Activated CD8-positive, alpha-beta T cell treated with anti-CD3 and anti-CD28 coated beads for 36 hours (primary cell): ENCODE data around the gene YWHAB. TPM values are rescaled to one million over a fixed set of nuclear protein-coding genes. Genes with fewer than 3 reads are reported as not detected.

Source experiments
- ATAC-seq: fragments of 200-7000 bp; cut with Tn5 transposase; one replicate; pipeline ENCODE4 v1.10.0; 2021; ENCODE audit warnings: mild to moderate bottlenecking, moderate library complexity
- CTCF ChIA-PET: fragments of 350-600 bp; sonication (Branson Sonifier 250); formaldehyde crosslinking; loops from one replicate; lab custom pipeline; 2021; ENCODE audit warnings: antibody characterized with exemption; lab: Charles Lee
- POLR2A ChIA-PET: fragments of 350-600 bp; sonication (Branson Sonifier 250); formaldehyde crosslinking; loops from one replicate; lab custom pipeline; 2021; ENCODE audit warnings: antibody characterized with exemption; lab: Charles Lee
- DNase-seq: peaks from one replicate; pipeline ENCODE4 v3.0.0-alpha.2; 2020
- H3K27ac Mint-ChIP-seq: one replicate; pipeline ENCODE4 v1.8.0; 2021; ENCODE audit warnings: mild to moderate bottlenecking, mixed read lengths
- H3K27me3 Mint-ChIP-seq: one replicate; pipeline ENCODE4 v1.8.0; 2021; ENCODE audit warnings: mixed read lengths
- H3K36me3 Mint-ChIP-seq: one replicate; pipeline ENCODE4 v1.8.0; 2021; ENCODE audit warnings: low read depth, mixed read lengths
- H3K4me1 Mint-ChIP-seq: one replicate; pipeline ENCODE4 v1.8.0; 2021; ENCODE audit warnings: low read depth, mixed read lengths
- H3K4me3 Mint-ChIP-seq: one replicate; pipeline ENCODE4 v1.8.0; 2021; ENCODE audit warnings: mild to moderate bottlenecking, moderate library complexity, mixed read lengths
- H3K9me3 Mint-ChIP-seq: one replicate; pipeline ENCODE4 v1.8.0; 2021; ENCODE audit warnings: mixed read lengths
- intact Hi-C: fragments of 100-400 bp; cut with micrococcal nuclease; formaldehyde crosslinking; loops from one replicate; pipeline ENCODE4 v1.10.0; 2022
- total RNA-seq, 2 experiments: library from RNA; stranded (reverse); gene quantifications; one replicate each; pipeline ENCODE4 v1.2.3, GENCODE V29; 2021
- TF ChIP-seq, protein P1 (sequence below): fragments of 200-600 bp; IDR thresholded peaks from one replicate; pipeline ENCODE4 v1.8.0; 2022; ENCODE audit warnings: antibody characterized with exemption, mild to moderate bottlenecking

Gene YWHAB
- total RNA-seq, 2 experiments from 2014 or later = 220 to 226 TPM

DNA sequence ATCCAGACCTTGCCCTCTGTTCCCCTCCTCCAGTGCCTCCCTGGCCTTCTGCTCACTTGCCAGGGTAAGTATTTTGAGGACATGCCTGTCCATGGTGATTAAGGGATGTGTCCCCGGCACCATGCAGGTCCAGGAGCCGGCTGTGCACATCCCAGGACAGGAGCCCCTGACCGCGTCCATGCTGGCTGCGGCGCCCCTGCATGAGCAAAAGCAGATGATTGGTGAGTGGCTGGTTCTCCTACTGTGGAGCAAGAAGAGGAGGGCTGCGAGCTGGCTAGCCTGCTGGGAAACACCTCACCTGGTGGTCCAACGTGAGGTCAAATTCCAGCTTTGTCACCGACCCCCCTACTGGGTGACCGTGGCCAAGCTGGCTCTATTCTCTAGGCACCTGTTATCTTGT, 51.0 kb downstream of the YWHAB start:
- Mint-ChIP-seq H3K27ac (no peak overlapping the region), H3K36me3 (peaks cover 45% of the 10 kb centered on the region), H3K4me3 (no peak overlapping the region), H3K9me3 (no peaks in the 10 kb centered on the region), H3K4me1 (no peaks in the 10 kb centered on the region), H3K27me3 (no peaks in the 10 kb centered on the region)
- DNase-seq (no peak), ATAC-seq (no peak)
- TF ChIP-seq, protein P1, sequence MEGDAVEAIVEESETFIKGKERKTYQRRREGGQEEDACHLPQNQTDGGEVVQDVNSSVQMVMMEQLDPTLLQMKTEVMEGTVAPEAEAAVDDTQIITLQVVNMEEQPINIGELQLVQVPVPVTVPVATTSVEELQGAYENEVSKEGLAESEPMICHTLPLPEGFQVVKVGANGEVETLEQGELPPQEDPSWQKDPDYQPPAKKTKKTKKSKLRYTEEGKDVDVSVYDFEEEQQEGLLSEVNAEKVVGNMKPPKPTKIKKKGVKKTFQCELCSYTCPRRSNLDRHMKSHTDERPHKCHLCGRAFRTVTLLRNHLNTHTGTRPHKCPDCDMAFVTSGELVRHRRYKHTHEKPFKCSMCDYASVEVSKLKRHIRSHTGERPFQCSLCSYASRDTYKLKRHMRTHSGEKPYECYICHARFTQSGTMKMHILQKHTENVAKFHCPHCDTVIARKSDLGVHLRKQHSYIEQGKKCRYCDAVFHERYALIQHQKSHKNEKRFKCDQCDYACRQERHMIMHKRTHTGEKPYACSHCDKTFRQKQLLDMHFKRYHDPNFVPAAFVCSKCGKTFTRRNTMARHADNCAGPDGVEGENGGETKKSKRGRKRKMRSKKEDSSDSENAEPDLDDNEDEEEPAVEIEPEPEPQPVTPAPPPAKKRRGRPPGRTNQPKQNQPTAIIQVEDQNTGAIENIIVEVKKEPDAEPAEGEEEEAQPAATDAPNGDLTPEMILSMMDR = no peak
- intact Hi-C loops = no loop called here
- POLR2A ChIA-PET = interaction anchor here (1.0 to 1.1 kb wide), 2 partner anchors 12 to 15 kb away, joined by 3 read pairs; no protein-coding TSS in a partner anchor
- CTCF ChIA-PET = interaction anchor here (1.4 kb wide), 1 partner anchor 13 kb away, joined by 3 read pairs; no protein-coding TSS in a partner anchor

DNA sequence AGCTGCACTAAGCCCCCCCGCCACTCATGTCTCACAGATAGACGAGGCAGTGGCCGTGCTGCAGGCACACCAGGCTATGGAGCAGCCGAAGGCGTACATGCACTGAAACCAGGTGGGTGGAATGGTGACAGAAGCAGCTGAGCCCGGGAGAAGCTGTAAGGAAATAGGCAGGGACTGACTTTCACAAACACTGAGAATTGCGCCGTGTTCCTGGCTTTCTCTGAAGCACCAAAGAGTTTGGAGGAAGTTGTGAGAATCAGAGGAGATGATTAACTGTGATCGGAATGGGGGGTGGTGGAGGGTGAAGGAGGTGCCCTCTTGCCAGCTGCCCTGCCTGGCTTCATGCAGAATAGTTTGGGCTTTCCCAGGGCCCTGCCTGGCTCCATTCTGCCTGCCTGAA, 53.1 kb downstream of the YWHAB start:
- Mint-ChIP-seq H3K4me3 (no peak overlapping the region), H3K27ac (no peak overlapping the region), H3K27me3 (no peaks in the 10 kb centered on the region), H3K36me3 (peaks cover 49% of the 10 kb centered on the region), H3K9me3 (no peaks in the 10 kb centered on the region), H3K4me1 (no peaks in the 10 kb centered on the region)
- intact Hi-C loops = no loop called here
- DNase-seq (no peak), ATAC-seq (no peak)
- TF ChIP-seq, protein P1 = no peak
- ChIA-PET CTCF (interaction anchor here (0.6 to 1.1 kb wide), 2 partner anchors 9 to 158 kb away, joined by 3 to 4 read pairs; no protein-coding TSS in a partner anchor), POLR2A (no interaction called here)

DNA sequence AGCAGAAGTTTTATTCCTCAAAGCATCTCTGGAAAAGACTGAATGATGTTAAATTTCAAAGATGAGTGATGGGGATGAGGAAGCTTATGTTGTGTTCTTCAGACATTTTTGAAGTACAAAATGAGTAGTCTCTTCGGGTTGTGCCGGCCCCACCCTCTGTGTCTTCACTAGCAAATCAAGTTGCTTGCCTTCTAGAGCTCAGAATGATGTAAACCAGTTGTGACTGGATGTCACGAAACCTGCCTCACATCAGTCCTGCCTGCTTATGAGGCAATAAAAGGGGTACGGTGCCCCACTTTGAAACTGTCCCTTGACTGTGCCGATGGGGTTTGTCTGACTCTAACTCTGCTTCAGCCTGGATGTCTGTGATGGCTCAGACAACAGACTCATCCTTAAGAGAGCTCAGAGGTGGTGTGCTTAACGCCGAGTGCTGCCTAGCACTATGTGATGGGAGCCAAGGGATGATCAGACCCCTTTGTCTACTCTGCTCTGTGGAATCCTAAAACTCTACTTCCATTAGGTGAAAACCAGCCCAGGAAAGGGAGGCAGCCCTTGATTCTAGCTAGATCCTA, 55.7 kb downstream of the YWHAB start:
- intact Hi-C loops = no loop called here
- Mint-ChIP-seq H3K27me3 (no peaks in the 10 kb centered on the region), H3K4me1 (peaks cover 2% of the 10 kb centered on the region), H3K27ac (peak overlapping the region; percentile 47), H3K4me3 (no peak overlapping the region), H3K9me3 (no peaks in the 10 kb centered on the region), H3K36me3 (peaks cover 58% of the 10 kb centered on the region)
- ATAC-seq (peak; percentile 37), DNase-seq (no peak)
- ChIA-PET POLR2A (interaction anchor here (0.7 to 3.5 kb wide), 8 partner anchors 8 to 142 kb away, joined by 3 to 30 read pairs (median 6); partner anchors contain the start of genes PABPC1L and TOMM34), CTCF (interaction anchor here (1.6 to 1.9 kb wide), 3 partner anchors 11 to 496 kb away, joined by 3 to 9 read pairs (median 4); no protein-coding TSS in a partner anchor)
- TF ChIP-seq, protein P1 = no peak

DNA sequence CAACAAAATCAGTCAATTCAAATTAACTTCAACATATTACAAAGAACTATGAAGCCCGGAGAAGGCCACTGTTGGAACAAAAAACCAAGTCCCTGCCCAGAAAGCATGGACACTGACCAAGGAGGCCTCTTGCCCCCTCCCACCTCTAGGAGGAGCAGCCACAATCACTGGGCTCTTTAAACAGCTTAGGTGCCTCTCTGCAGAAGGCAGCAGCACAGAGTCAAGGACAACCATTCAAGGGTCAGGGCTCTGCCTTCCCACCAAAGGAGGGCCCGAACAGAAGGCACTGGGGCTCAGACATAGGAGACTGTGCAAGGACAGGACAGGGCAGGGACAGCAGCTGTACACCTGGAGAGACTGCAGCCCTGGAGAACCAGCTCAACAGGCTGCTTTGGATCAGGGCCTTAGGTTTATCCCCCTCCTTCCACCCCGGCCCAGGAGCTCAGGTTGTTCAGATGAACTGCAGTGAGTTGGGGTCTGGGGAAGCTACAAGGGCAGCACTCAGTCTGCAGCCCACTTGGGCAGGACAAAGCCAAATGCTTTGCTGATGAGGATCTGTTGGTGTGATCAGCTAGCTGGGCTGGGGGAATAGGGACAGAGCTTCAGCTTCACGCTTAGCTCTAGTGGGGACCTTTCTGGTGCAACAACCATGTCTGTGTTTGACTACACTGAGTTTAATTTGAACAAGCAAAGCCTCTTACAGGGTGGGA, 56.9 kb downstream of the YWHAB start:
- no peaks in the 10 kb centered on the region for H3K27me3 Mint-ChIP-seq
- peaks cover 2% of the 10 kb centered on the region for H3K4me1 Mint-ChIP-seq
- intact Hi-C loops = no loop called here
- no peaks in the 10 kb centered on the region for H3K9me3 Mint-ChIP-seq
- ChIA-PET CTCF (interaction anchor here (1.6 to 1.9 kb wide), 3 partner anchors 10 to 494 kb away, joined by 3 to 9 read pairs (median 5); no protein-coding TSS in a partner anchor), POLR2A (interaction anchor here (0.6 to 3.5 kb wide), 8 partner anchors 10 to 196 kb away, joined by 3 to 30 read pairs (median 5); partner anchors contain the start of genes PABPC1L and TOMM34)
- H3K36me3 Mint-ChIP-seq = peaks cover 60% of the 10 kb centered on the region
- DNase-seq = no peak
- peak overlapping the region; percentile 30 for H3K27ac Mint-ChIP-seq
- no peak overlapping the region for H3K4me3 Mint-ChIP-seq
- TF ChIP-seq, protein P1 = no peak
- no peak for ATAC-seq
